ENCODE data around the gene MCC.

- TF ChIP-seq TAF1 (IDR thresholded peaks at IDR 0.05; ENCODE audit: borderline replicate concordance, insufficient read depth, low read length): no peak
- no peak for TF ChIP-seq REST (IDR thresholded peaks at IDR 0.05; ENCODE audit: insufficient read depth in 1 of 2, low read depth in 2 of 2, low read length in 2 of 2)
- TF ChIP-seq POLR2AphosphoS5 (IDR thresholded peaks at IDR 0.05; ENCODE audit: low read depth, low read length): no peak
- no peak for TF ChIP-seq FOXP2 (optimal IDR thresholded peaks at IDR 0.05; ENCODE audit: borderline replicate concordance, extremely low read depth, extremely low read length, insufficient read depth)
Measured at GRCh38 chr5:113359419-113359818, 128.8 kb downstream of the MCC start.
